ENCODE data around the gene STON2. TPM values are rescaled to one million over a fixed set of nuclear protein-coding genes. Genes with fewer than 3 reads are reported as not detected.

STON2 gene
- total RNA-seq, 2 donors from 2014 or later: 12.7 to 23.8 TPM

GRCh38 chr14:81388336-81388735, 11.8 kb downstream of the STON2 start:
- Histone ChIP-seq H3K27me3 (replicated peaks; ENCODE audit: insufficient read depth) (no peaks in the 10 kb centered on the region), H3K4me1 (replicated peaks) (no peaks in the 10 kb centered on the region), H3K4me3 (no peak overlapping the region), H3K27ac (no peak overlapping the region), H3K36me3 (no peaks in the 10 kb centered on the region), H3K9me3 (no peaks in the 10 kb centered on the region)
- intact Hi-C loops (cut with DNase I): no loop called here
- TF ChIP-seq POLR2AphosphoS5 (IDR thresholded peaks at IDR 0.05): no peak
- TF ChIP-seq POLR2A (IDR thresholded peaks at IDR 0.05): no peak
- no peak for TF ChIP-seq CTCF (IDR thresholded peaks at IDR 0.05)
- DNase-seq (ENCODE audit: low spot score): no peak
- WGBS: 41% methylated on average over 2 of the region's 2 CpGs

- no peaks in the 10 kb centered on the region for H3K9me3 ChIP-seq
- H3K4me1 ChIP-seq (replicated peaks): no peaks in the 10 kb centered on the region
- no peaks in the 10 kb centered on the region for H3K27me3 ChIP-seq (replicated peaks; ENCODE audit: insufficient read depth)
- DNase-seq (ENCODE audit: low spot score): no peak
- H3K27ac ChIP-seq: no peak overlapping the region
- 68% methylated on average over 4 of the region's 4 CpGs for WGBS
- intact Hi-C loops (cut with DNase I): no loop called here
- TF ChIP-seq POLR2AphosphoS5 (IDR thresholded peaks at IDR 0.05) (no peak), CTCF (IDR thresholded peaks at IDR 0.05) (no peak), POLR2A (IDR thresholded peaks at IDR 0.05) (no peak)
- no peak overlapping the region for H3K4me3 ChIP-seq
- H3K36me3 ChIP-seq: no peaks in the 10 kb centered on the region
These were observed 13.8 kb downstream of the STON2 start for GRCh38 chr14:81386290-81386745.

GRCh38 chr14:81385886-81386285, 14.2 kb downstream of the STON2 start:
- intact Hi-C loops (cut with DNase I): no loop called here
- Histone ChIP-seq H3K27me3 (replicated peaks; ENCODE audit: insufficient read depth) (no peaks in the 10 kb centered on the region), H3K4me1 (replicated peaks) (no peaks in the 10 kb centered on the region), H3K36me3 (no peaks in the 10 kb centered on the region), H3K9me3 (no peaks in the 10 kb centered on the region), H3K4me3 (no peak overlapping the region), H3K27ac (no peak overlapping the region)
- no peak for DNase-seq (ENCODE audit: low spot score)
- 93% methylated on average over 7 of the region's 7 CpGs for WGBS
- TF ChIP-seq CTCF (IDR thresholded peaks at IDR 0.05) (no peak), POLR2AphosphoS5 (IDR thresholded peaks at IDR 0.05) (no peak), POLR2A (IDR thresholded peaks at IDR 0.05) (no peak)

- H3K4me3 ChIP-seq: no peak overlapping the region
- DNase-seq (ENCODE audit: low spot score): no peak
- TF ChIP-seq CTCF (IDR thresholded peaks at IDR 0.05) (no peak), POLR2A (IDR thresholded peaks at IDR 0.05) (no peak), POLR2AphosphoS5 (IDR thresholded peaks at IDR 0.05) (no peak)
- 100% methylated on average over 1 of the region's 1 CpG for WGBS
- intact Hi-C loops (cut with DNase I): no loop called here
- H3K9me3 ChIP-seq: no peaks in the 10 kb centered on the region
- H3K27me3 ChIP-seq (replicated peaks; ENCODE audit: insufficient read depth): no peaks in the 10 kb centered on the region
- no peak overlapping the region for H3K27ac ChIP-seq
- no peaks in the 10 kb centered on the region for H3K36me3 ChIP-seq
- H3K4me1 ChIP-seq (replicated peaks): no peaks in the 10 kb centered on the region
These were observed 14.7 kb downstream of the STON2 start for GRCh38 chr14:81385419-81385818.

GRCh38 chr14:81384900-81385299, 15.2 kb downstream of the STON2 start:
- no peak overlapping the region for H3K4me3 ChIP-seq
- intact Hi-C loops (cut with DNase I): no loop called here
- no peak for TF ChIP-seq CTCF (IDR thresholded peaks at IDR 0.05)
- TF ChIP-seq POLR2A (IDR thresholded peaks at IDR 0.05): no peak
- TF ChIP-seq POLR2AphosphoS5 (IDR thresholded peaks at IDR 0.05): no peak
- DNase-seq (ENCODE audit: low spot score): no peak
- H3K27ac ChIP-seq: no peak overlapping the region
- H3K4me1 ChIP-seq (replicated peaks): no peaks in the 10 kb centered on the region
- no peaks in the 10 kb centered on the region for H3K36me3 ChIP-seq
- no peaks in the 10 kb centered on the region for H3K9me3 ChIP-seq
- 21% methylated on average over 1 of the region's 1 CpG for WGBS
- H3K27me3 ChIP-seq (replicated peaks; ENCODE audit: insufficient read depth): no peaks in the 10 kb centered on the region

Data from prostate gland (tissue), 2 donors.